H1 (cell line): ENCODE measurements around the gene RUFY2. TPM values are rescaled to one million over a fixed set of nuclear protein-coding genes. Genes with fewer than 3 reads are reported as not detected.

Experiments used
- CTCF ChIA-PET: fragments of 300-600 bp; sonication (Branson Sonifier 250); formaldehyde crosslinking; loops from one replicate; lab custom pipeline; 2021; ENCODE audit not compliant: partially characterized antibody; lab: Charles Lee
- POLR2A ChIA-PET: fragments of 300-600 bp; sonication (Branson Sonifier 250); formaldehyde crosslinking; loops from one replicate; lab custom pipeline; 2021; ENCODE audit warnings: inconsistent platforms; ENCODE audit not compliant: partially characterized antibody; lab: Charles Lee
- DNase-seq, 2 experiments: peaks; one replicate each; pipeline versions ENCODE4 v3.0.0 to v3.0.0-alpha.2; 2010 to 2022; ENCODE audit warnings: low spot score in 2 of 2, low read depth in 1 of 2, mixed read lengths in 1 of 2
- FAIRE-seq: peaks from 2 replicates; lab custom pipeline; 2011; peaks lifted over from hg19 to GRCh38; lab: Jason Lieb, UNC
- H2AFZ ChIP-seq: 2 replicates; pipeline ENCODE4 v1.8.1; 2012; ENCODE audit warnings: low read length, inconsistent platforms
- H2AK5ac ChIP-seq: 2 replicates; pipeline ENCODE4 v1.6.1; 2013; ENCODE audit warnings: low read depth, low read length
- H2BK120ac ChIP-seq: replicated peaks from 2 replicates; pipeline ENCODE3; 2013; ENCODE audit warnings: low read depth, low read length, inconsistent platforms
- H2BK12ac ChIP-seq: 2 replicates; pipeline ENCODE4 v1.6.1; 2013; ENCODE audit warnings: low read depth, low read length
- H2BK15ac ChIP-seq: 2 replicates; pipeline ENCODE4 v1.6.1; 2013; ENCODE audit warnings: low read length
- H2BK20ac ChIP-seq: 2 replicates; pipeline ENCODE4 v1.6.1; 2013; ENCODE audit warnings: low read length
- H2BK5ac ChIP-seq: 2 replicates; pipeline ENCODE4 v1.6.1; 2013; ENCODE audit warnings: low read depth, low read length
- H3K14ac ChIP-seq: 2 replicates; pipeline ENCODE4 v1.6.1; 2013; ENCODE audit warnings: inconsistent platforms; ENCODE audit not compliant: insufficient read length
- H3K18ac ChIP-seq: 2 replicates; pipeline ENCODE4 v1.6.1; 2013; ENCODE audit warnings: low read length; ENCODE audit errors: extremely low read depth
- H3K23ac ChIP-seq: 2 replicates; pipeline ENCODE4 v1.6.1; 2013; ENCODE audit warnings: inconsistent platforms; ENCODE audit not compliant: insufficient read length
- H3K23me2 ChIP-seq: 2 replicates; pipeline ENCODE4 v1.6.1; 2013; ENCODE audit warnings: low read depth, low read length
- H3K27ac ChIP-seq: 2 replicates; pipeline ENCODE4 v1.6.1; 2011; ENCODE audit warnings: low read depth, low read length, inconsistent platforms
- H3K27me3 ChIP-seq, 4 experiments: replicated peaks in 1 of 4; 1 replicate in 1 of 4; 2 replicates in 3 of 4; pipeline versions ENCODE4 v1.6.1 to v1.8.1; 2011 to 2013; ENCODE audit warnings: low read length in 3 of 4, mild to moderate bottlenecking in 3 of 4, inconsistent platforms in 2 of 4, mixed read lengths in 2 of 4, moderate library complexity in 1 of 4; ENCODE audit not compliant: control insufficient read depth in 3 of 4, insufficient read depth in 3 of 4; ENCODE audit errors: extremely low read depth in 1 of 4
- H3K36me3 ChIP-seq, 4 experiments: 2 replicates each; pipeline versions ENCODE4 v1.6.1 to v1.8.1; 2011 to 2013; ENCODE audit warnings: mild to moderate bottlenecking in 4 of 4, low read length in 3 of 4, moderate library complexity in 2 of 4, control low read depth in 1 of 4, inconsistent platforms in 1 of 4; ENCODE audit not compliant: insufficient read depth in 4 of 4, control insufficient read depth in 2 of 4
- H3K4ac ChIP-seq: replicated peaks from 2 replicates; pipeline ENCODE3; 2013; ENCODE audit warnings: low read length, low read depth, mixed read lengths, inconsistent platforms; ENCODE audit not compliant: insufficient read length
- H3K4me1 ChIP-seq, 4 experiments: replicated peaks in 1 of 4; 1 replicate in 1 of 4; 2 replicates in 3 of 4; pipeline versions ENCODE4 v1.6.1 to v1.8.1; 2011 to 2013; ENCODE audit warnings: low read length in 3 of 4, inconsistent platforms in 2 of 4, mixed read lengths in 1 of 4; ENCODE audit not compliant: insufficient read depth in 4 of 4, control insufficient read depth in 3 of 4
- H3K4me2 ChIP-seq, 2 experiments: 2 replicates each; pipeline versions ENCODE4 v1.6.1 to v1.8.1; 2011 to 2013; ENCODE audit warnings: low read depth in 2 of 2, low read length in 2 of 2, control low read depth in 1 of 2, inconsistent platforms in 1 of 2, mild to moderate bottlenecking in 1 of 2; ENCODE audit not compliant: insufficient read depth in 1 of 2
- H3K4me3 ChIP-seq, 4 experiments: fragments of 200-600, 300-600 bp in 1 of 4; sonication (generic), shearing (Covaris generic), sonication (Bioruptor Twin) in 1 of 4; 2 replicates each; pipeline versions ENCODE4 v1.5.1 to v1.8.1; 2011 to 2016; ENCODE audit warnings: low read length in 4 of 4, low read depth in 3 of 4, control low read depth in 2 of 4, inconsistent platforms in 2 of 4, mild to moderate bottlenecking in 2 of 4, mixed read lengths in 1 of 4, moderate library complexity in 1 of 4; ENCODE audit not compliant: insufficient read depth in 2 of 4; ENCODE audit errors: extremely low read depth in 1 of 4
- H3K56ac ChIP-seq: replicated peaks from 2 replicates; pipeline ENCODE3; 2013; ENCODE audit warnings: low read depth, mild to moderate bottlenecking, mixed read lengths, low read length, inconsistent platforms; ENCODE audit not compliant: insufficient read length
- H3K79me1 ChIP-seq: 2 replicates; pipeline ENCODE4 v1.6.1; 2013; ENCODE audit warnings: low read depth, low read length, control low read depth
- H3K79me2 ChIP-seq, 2 experiments: 2 replicates each; pipeline versions ENCODE4 v1.6.1 to v1.8.1; 2012 to 2013; ENCODE audit warnings: low read length in 2 of 2, mild to moderate bottlenecking in 2 of 2, inconsistent platforms in 1 of 2; ENCODE audit not compliant: insufficient read depth in 2 of 2, control insufficient read depth in 1 of 2
- H3K9ac ChIP-seq, 4 experiments: replicated peaks in 1 of 4; 1 replicate in 1 of 4; 2 replicates in 3 of 4; pipeline versions ENCODE4 v1.6.1 to v1.8.1; 2011 to 2013; ENCODE audit warnings: low read depth in 3 of 4, low read length in 3 of 4, control low read depth in 2 of 4, mild to moderate bottlenecking in 2 of 4, moderate library complexity in 2 of 4, inconsistent platforms in 1 of 4; ENCODE audit errors: extremely low read depth in 1 of 4
- H3K9me3 ChIP-seq, 2 experiments: 2 replicates each; pipeline versions ENCODE4 v1.6.1 to v1.8.1; 2012 to 2013; ENCODE audit warnings: mild to moderate bottlenecking in 2 of 2, moderate library complexity in 2 of 2, control low read depth in 1 of 2, inconsistent platforms in 1 of 2, low read depth in 1 of 2, low read length in 1 of 2, mixed read lengths in 1 of 2; ENCODE audit not compliant: insufficient read depth in 2 of 2
- H4K20me1 ChIP-seq, 2 experiments: replicated peaks in 1 of 2; 2 replicates each; pipeline versions ENCODE3 to v1.8.1; 2011 to 2013; ENCODE audit warnings: inconsistent platforms in 2 of 2, low read length in 2 of 2, mild to moderate bottlenecking in 1 of 2; ENCODE audit not compliant: insufficient read depth in 2 of 2, control insufficient read depth in 1 of 2
- H4K5ac ChIP-seq: 2 replicates; pipeline ENCODE4 v1.6.1; 2013; ENCODE audit warnings: low read length, low read depth, mixed read lengths, inconsistent platforms; ENCODE audit not compliant: insufficient read length
- H4K8ac ChIP-seq: 2 replicates; pipeline ENCODE4 v1.8.0; 2013; ENCODE audit warnings: mild to moderate bottlenecking, moderate library complexity, low read length, inconsistent platforms; ENCODE audit not compliant: insufficient read depth; ENCODE audit errors: extremely low read depth
- H4K91ac ChIP-seq: replicated peaks from 2 replicates; pipeline ENCODE3; 2013; ENCODE audit warnings: low read length, mixed read lengths, inconsistent platforms; ENCODE audit not compliant: insufficient read length
- EZH2 ChIP-seq: fragments of 200-600 bp; sonication (generic); IDR thresholded peaks from 2 replicates; pipeline ENCODE4 v1.7.1; 2012; ENCODE audit warnings: low read depth, mild to moderate bottlenecking, moderate library complexity, low read length, inconsistent platforms; ENCODE audit not compliant: severe bottlenecking
- WGBS, 2 experiments: shearing (Covaris generic) in 1 of 2; methylation state at CpG; one replicate each; pipeline versions ENCODE4 v1.1.6 to v1.1.7; 2013 to 2015; ENCODE audit warnings: low lambda C conversion rate in 2 of 2, mixed read lengths in 2 of 2, inconsistent platforms in 1 of 2, low coverage in 1 of 2, missing lambda C conversion rate in 1 of 2; ENCODE audit not compliant: insufficient replicate concordance in 2 of 2, insufficient coverage in 1 of 2, insufficient read length in 1 of 2; ENCODE audit errors: extremely low coverage in 1 of 2, missing lambda C conversion rate in 1 of 2; 5-methylcytosine and 5-hydroxymethylcytosine counted together
- polyA plus RNA-seq, 7 experiments: library from polyadenylated mRNA; depleted of rRNA in 3 of 7; stranded (reverse) in 5 of 7; unstranded in 2 of 7; fragments of >200 nt in 5 of 7; fragments of 200-250 nt in 2 of 7; gene quantifications; 1 replicate in 5 of 7; 2 replicates in 1 of 7; 4 replicates in 1 of 7; pipeline versions ENCODE4 v1.2.1 to v1.2.3, GENCODE V29; 2011 to 2013; ENCODE audit warnings: missing spikeins in 2 of 7, mixed read lengths in 2 of 7
- total RNA-seq: library from RNA; stranded (reverse); fragmentation: NEBNext Ultra II Directional; extraction: Animal tissue kit (Norgen Biotek cat#: 25700); gene quantifications from 2 replicates; pipeline ENCODE4 v1.2.1, GENCODE V29; 2021

Gene RUFY2
- total and polyA plus RNA-seq, 2 of the 8 experiments (the other 6 are each of a cell fraction or from before 2014, with no cell fraction given), result 3.4 to 12.0 TPM

- Histone ChIP-seq H3K23me2 (no peaks in the 10 kb centered on the region), H3K27ac (no peak overlapping the region), H3K9ac (peak overlapping the region in 1 of 4 experiments; percentile 39; a peak in 1 of 7 replicates), H3K4me3 (no peak overlapping the region), H3K4me2 (no peak overlapping the region), H4K5ac (no peak overlapping the region), H3K36me3 (no peaks in the 10 kb centered on the region), H2BK12ac (no peak overlapping the region), H3K27me3 (no peaks in the 10 kb centered on the region), H4K8ac (no peak overlapping the region), H3K23ac (no peak overlapping the region), H4K20me1 (no peaks in the 10 kb centered on the region), H2AK5ac (no peak overlapping the region), H3K4ac (no peak overlapping the region), H3K56ac (no peak overlapping the region), H3K9me3 (no peaks in the 10 kb centered on the region), H2BK15ac (no peak overlapping the region), H2BK20ac (no peak overlapping the region), H3K18ac (no peak overlapping the region), H2BK5ac (no peak overlapping the region), H3K79me2 (no peaks in the 10 kb centered on the region), H3K79me1 (no peaks in the 10 kb centered on the region), H2AFZ (no peak overlapping the region), H2BK120ac (no peak overlapping the region), H4K91ac (no peak overlapping the region), H3K14ac (no peak overlapping the region), H3K4me1 (no peaks in the 10 kb centered on the region)
- DNase-seq (no peak), FAIRE-seq (no peak)
- CTCF ChIA-PET, result no interaction called here
- POLR2A ChIA-PET, result no interaction called here
- 80% methylated on average over 9 of the region's 9 CpGs; no CpG with 5 or more reads in 1 of the 2 experiments for WGBS, 2 experiments
- TF ChIP-seq EZH2, result no peak
Observed at GRCh38 chr10:68296843-68297663, 110.0 kb downstream of the RUFY2 start.
